Hepatocyte (in vitro differentiated cells): Measurements from ENCODE around the gene MPC1. TPM values are rescaled to one million over a fixed set of nuclear protein-coding genes. Genes with fewer than 3 reads are reported as not detected.

Experiments used
- DNase-seq: peaks from one replicate; pipeline ENCODE4 v3.0.0-alpha.2; 2016; ENCODE audit warnings: low spot score
- H2AFZ ChIP-seq: fragments of 200-600 bp; sonication (generic); 2 replicates; pipeline ENCODE4 v1.6.0; 2016; ENCODE audit warnings: antibody characterized with exemption, mild to moderate bottlenecking
- H3K27ac ChIP-seq: fragments of 200-600 bp; sonication (generic); 2 replicates; pipeline ENCODE4 v1.5.1; 2016; ENCODE audit warnings: mild to moderate bottlenecking
- H3K27me3 ChIP-seq: fragments of 200-600 bp; sonication (generic); 2 replicates; pipeline ENCODE4 v1.6.1; 2016
- H3K36me3 ChIP-seq: fragments of 200-600 bp; sonication (generic); replicated peaks from 2 replicates; pipeline ENCODE4 v1.5.1; 2016; ENCODE audit warnings: low read depth; ENCODE audit not compliant: insufficient read depth
- H3K4me1 ChIP-seq: fragments of 200-600 bp; sonication (generic); 2 replicates; pipeline ENCODE4 v1.5.1; 2016; ENCODE audit warnings: mild to moderate bottlenecking, moderate library complexity; ENCODE audit not compliant: insufficient read depth
- H3K4me2 ChIP-seq: fragments of 200-600 bp; sonication (generic); 2 replicates; pipeline ENCODE4 v1.6.0; 2016
- H3K4me3 ChIP-seq: fragments of 200-600 bp; sonication (generic); 2 replicates; pipeline ENCODE4 v1.5.1; 2016; ENCODE audit warnings: mild to moderate bottlenecking
- H3K79me2 ChIP-seq: fragments of 200-600 bp; sonication (generic); 2 replicates; pipeline ENCODE4 v1.6.0; 2017; ENCODE audit warnings: mild to moderate bottlenecking
- H3K9me2 ChIP-seq: fragments of 200-600 bp; sonication (generic); replicated peaks from 2 replicates; pipeline ENCODE4 v1.6.0; 2017; ENCODE audit warnings: mild to moderate bottlenecking; ENCODE audit not compliant: insufficient read depth
- H3K9me3 ChIP-seq: fragments of 200-600 bp; sonication (generic); 2 replicates; pipeline ENCODE4 v1.5.1; 2016; ENCODE audit warnings: low read depth, mild to moderate bottlenecking
- H4K20me1 ChIP-seq: fragments of 200-600 bp; sonication (generic); 2 replicates; pipeline ENCODE4 v1.6.0; 2016; ENCODE audit warnings: mild to moderate bottlenecking; ENCODE audit not compliant: insufficient read depth, poor library complexity, severe bottlenecking
- CTCF ChIP-seq: fragments of 200-600 bp; sonication (generic); IDR thresholded peaks from 2 replicates; pipeline ENCODE4 v1.5.1; 2016; ENCODE audit warnings: antibody characterized with exemption, mild to moderate bottlenecking; ENCODE audit not compliant: poor library complexity
- EZH2 ChIP-seq: fragments of 200-600 bp; sonication (generic); IDR thresholded peaks from 2 replicates; pipeline ENCODE4 v1.6.1; 2016; ENCODE audit warnings: antibody characterized with exemption, mild to moderate bottlenecking, borderline replicate concordance
- EZH2phosphoT487 ChIP-seq: fragments of 200-600 bp; sonication (generic); IDR thresholded peaks from one replicate; pipeline ENCODE4 v1.6.1; 2018; ENCODE audit warnings: antibody characterized with exemption, mild to moderate bottlenecking, low read depth, moderate library complexity; ENCODE audit not compliant: unreplicated experiment, severe bottlenecking
- WGBS: methylation state at CpG from one replicate; pipeline ENCODE4 v1.1.6; 2016; ENCODE audit warnings: low lambda C conversion rate; ENCODE audit errors: missing lambda C conversion rate; 5-methylcytosine and 5-hydroxymethylcytosine counted together
- polyA plus RNA-seq: library from polyadenylated mRNA; unstranded; fragments of >200 nt; fragmentation: Nextera tagmentation; extraction: Ambion mirVana; gene quantifications from 2 replicates; pipeline ENCODE4 v1.2.1, GENCODE V29; 2016
- total RNA-seq: library from RNA; depleted of rRNA; stranded (reverse); fragments of >200 nt; gene quantifications from 2 replicates; pipeline ENCODE4 v1.2.3, GENCODE V29; 2014

Gene MPC1
- total and polyA plus RNA-seq, 2 experiments from 2014 or later, result 70.2 to 75.4 TPM

GRCh38 chr6:166341977-166342348 lies 40.8 kb downstream of the MPC1 start:
- H3K4me2 ChIP-seq, result peak overlapping the region; percentile 85
- no peaks in the 10 kb centered on the region for H3K36me3 ChIP-seq
- peak overlapping the region; percentile 92 for H2AFZ ChIP-seq
- H3K4me3 ChIP-seq, result peak overlapping the region; percentile 86
- peaks cover 30% of the 10 kb centered on the region for H4K20me1 ChIP-seq
- H3K27ac ChIP-seq, result peak overlapping the region; percentile 93
- 2% methylated on average over 16 of the region's 16 CpGs for WGBS
- H3K4me1 ChIP-seq, result peaks cover 21% of the 10 kb centered on the region
- no peaks in the 10 kb centered on the region for H3K9me2 ChIP-seq
- TF ChIP-seq EZH2phosphoT487 (no peak), CTCF (no peak), EZH2 (no peak)
- DNase-seq, result peak; percentile 37
- no peaks in the 10 kb centered on the region for H3K9me3 ChIP-seq
- H3K79me2 ChIP-seq, result peaks cover 62% of the 10 kb centered on the region
- H3K27me3 ChIP-seq, result no peaks in the 10 kb centered on the region

- Histone ChIP-seq H3K27me3 (no peaks in the 10 kb centered on the region), H3K4me2 (peak overlapping the region; percentile 85), H3K4me1 (peaks cover 21% of the 10 kb centered on the region), H3K36me3 (no peaks in the 10 kb centered on the region), H3K27ac (no peak overlapping the region), H4K20me1 (peaks cover 30% of the 10 kb centered on the region), H2AFZ (peak overlapping the region; percentile 92), H3K4me3 (peak overlapping the region; percentile 86), H3K9me3 (no peaks in the 10 kb centered on the region), H3K79me2 (peaks cover 67% of the 10 kb centered on the region), H3K9me2 (no peaks in the 10 kb centered on the region)
- WGBS, result 68% methylated on average over 7 of the region's 7 CpGs
- no peak for DNase-seq
- no peak for TF ChIP-seq CTCF
- TF ChIP-seq EZH2phosphoT487, result no peak
- TF ChIP-seq EZH2, result no peak
Measured at GRCh38 chr6:166341464-166341863, 41.3 kb downstream of the MPC1 start.

- H3K79me2 ChIP-seq, result peaks cover 91% of the 10 kb centered on the region
- H4K20me1 ChIP-seq, result peaks cover 48% of the 10 kb centered on the region
- H2AFZ ChIP-seq, result no peak overlapping the region
- no peaks in the 10 kb centered on the region for H3K9me3 ChIP-seq
- WGBS, result 98% methylated on average over 9 of the region's 9 CpGs
- no peaks in the 10 kb centered on the region for H3K27me3 ChIP-seq
- H3K36me3 ChIP-seq, result no peaks in the 10 kb centered on the region
- no peak overlapping the region for H3K4me3 ChIP-seq
- no peak overlapping the region for H3K27ac ChIP-seq
- TF ChIP-seq EZH2phosphoT487 (no peak), EZH2 (no peak), CTCF (no peak)
- no peaks in the 10 kb centered on the region for H3K9me2 ChIP-seq
- DNase-seq, result no peak
- no peak overlapping the region for H3K4me2 ChIP-seq
- peaks cover 19% of the 10 kb centered on the region for H3K4me1 ChIP-seq
Measured at GRCh38 chr6:166338854-166339253, 43.9 kb downstream of the MPC1 start.

- H2AFZ ChIP-seq, result no peak overlapping the region
- H3K79me2 ChIP-seq, result peaks cover 98% of the 10 kb centered on the region
- TF ChIP-seq CTCF (no peak), EZH2 (no peak), EZH2phosphoT487 (no peak)
- H3K36me3 ChIP-seq, result no peaks in the 10 kb centered on the region
- WGBS, result 94% methylated on average over 3 of the region's 3 CpGs
- H3K9me3 ChIP-seq, result no peaks in the 10 kb centered on the region
- DNase-seq, result no peak
- H3K4me1 ChIP-seq, result peaks cover 13% of the 10 kb centered on the region
- H3K4me2 ChIP-seq, result no peak overlapping the region
- no peak overlapping the region for H3K4me3 ChIP-seq
- H3K27me3 ChIP-seq, result no peaks in the 10 kb centered on the region
- H3K27ac ChIP-seq, result no peak overlapping the region
- H4K20me1 ChIP-seq, result peaks cover 67% of the 10 kb centered on the region
- H3K9me2 ChIP-seq, result no peaks in the 10 kb centered on the region
Measured at GRCh38 chr6:166336847-166337246, 45.9 kb downstream of the MPC1 start.
